GM12801 (cell line): ENCODE data around the gene SCIMP.

Experiments
- TF ChIP-seq, protein P1 (sequence below): IDR thresholded peaks from one replicate; pipeline ENCODE4 v1.5.1; 2011; ENCODE audit warnings: control low read depth; ENCODE audit not compliant: insufficient read length; ENCODE audit errors: extremely low read depth

The SCIMP gene

GRCh38 chr17:5234645-5235576, at the start of gene SCIMP:
Gene SCIMP (minus strand): TSS chr17:5234860. CDS start chr17:5234755, 105 bp downstream.
- TF ChIP-seq, protein P1, sequence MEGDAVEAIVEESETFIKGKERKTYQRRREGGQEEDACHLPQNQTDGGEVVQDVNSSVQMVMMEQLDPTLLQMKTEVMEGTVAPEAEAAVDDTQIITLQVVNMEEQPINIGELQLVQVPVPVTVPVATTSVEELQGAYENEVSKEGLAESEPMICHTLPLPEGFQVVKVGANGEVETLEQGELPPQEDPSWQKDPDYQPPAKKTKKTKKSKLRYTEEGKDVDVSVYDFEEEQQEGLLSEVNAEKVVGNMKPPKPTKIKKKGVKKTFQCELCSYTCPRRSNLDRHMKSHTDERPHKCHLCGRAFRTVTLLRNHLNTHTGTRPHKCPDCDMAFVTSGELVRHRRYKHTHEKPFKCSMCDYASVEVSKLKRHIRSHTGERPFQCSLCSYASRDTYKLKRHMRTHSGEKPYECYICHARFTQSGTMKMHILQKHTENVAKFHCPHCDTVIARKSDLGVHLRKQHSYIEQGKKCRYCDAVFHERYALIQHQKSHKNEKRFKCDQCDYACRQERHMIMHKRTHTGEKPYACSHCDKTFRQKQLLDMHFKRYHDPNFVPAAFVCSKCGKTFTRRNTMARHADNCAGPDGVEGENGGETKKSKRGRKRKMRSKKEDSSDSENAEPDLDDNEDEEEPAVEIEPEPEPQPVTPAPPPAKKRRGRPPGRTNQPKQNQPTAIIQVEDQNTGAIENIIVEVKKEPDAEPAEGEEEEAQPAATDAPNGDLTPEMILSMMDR = no peak

DNA sequence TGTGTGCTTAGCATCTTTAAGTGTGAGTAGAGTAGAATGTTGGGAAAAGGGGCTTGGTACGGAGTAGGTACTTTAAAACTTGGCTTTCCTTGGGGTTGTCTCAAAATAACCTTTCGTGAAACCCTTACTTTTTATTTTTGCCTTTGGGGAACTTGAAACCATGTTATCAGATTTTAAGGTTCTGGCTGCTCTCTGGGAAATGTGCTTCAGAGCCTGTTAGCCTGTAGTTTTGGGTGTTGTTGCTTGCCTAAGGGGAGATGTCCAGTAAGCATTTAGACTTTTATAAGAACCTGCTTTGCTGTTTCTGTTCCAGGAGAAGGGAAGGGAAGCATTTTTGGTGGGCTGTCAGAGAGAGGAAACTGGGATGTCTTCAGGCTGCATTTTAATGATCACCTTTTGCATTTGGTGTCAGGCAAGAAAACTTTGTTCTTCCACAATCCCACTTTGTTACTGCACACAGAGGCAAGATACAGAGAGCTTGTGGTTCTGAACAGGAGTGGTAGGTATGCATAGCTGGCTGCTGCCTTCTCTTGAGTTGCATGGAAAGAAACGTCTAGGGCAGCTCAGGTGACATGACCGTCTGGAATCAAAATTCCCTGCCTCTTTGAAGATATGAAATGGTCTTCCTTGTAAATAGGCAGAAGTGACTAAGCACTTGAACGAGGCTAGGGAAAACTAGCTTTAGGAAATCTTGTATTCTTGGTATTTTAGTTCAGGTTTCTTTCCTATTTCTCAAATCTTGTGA, 49.1 kb upstream of the SCIMP start:
- TF ChIP-seq, protein P1 = no peak

- TF ChIP-seq, protein P1 = no peak
Observed at GRCh38 chr17:5282642-5283217, 48.1 kb upstream of the SCIMP start.

GRCh38 chr17:5281814-5282641, 47.4 kb upstream of the SCIMP start, which contains the start of gene RABEP1:
Gene RABEP1 (plus strand): TSS chr17:5282284. CDS start chr17:5282487, 203 bp downstream.
- TF ChIP-seq, protein P1 = no peak

DNA sequence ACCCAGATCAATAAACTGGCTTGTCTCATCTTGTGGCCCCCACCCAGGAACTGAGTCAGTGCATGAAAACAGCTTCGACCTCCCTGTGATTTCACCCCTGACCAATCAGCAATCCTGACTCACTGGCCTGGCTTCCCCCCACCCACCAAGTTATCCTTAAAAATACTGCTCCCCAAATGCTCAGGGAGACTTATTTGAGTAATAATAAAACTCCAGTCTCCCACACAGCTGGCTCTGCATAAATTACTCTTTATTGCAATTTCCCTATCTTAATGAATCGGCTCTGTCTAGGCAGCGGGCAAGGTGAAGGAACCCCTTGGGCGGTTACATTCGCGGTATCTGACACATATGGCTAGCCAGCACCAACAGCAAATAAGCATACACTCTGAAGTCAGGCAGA, 37.7 kb upstream of the SCIMP start:
- TF ChIP-seq, protein P1 = no peak

DNA sequence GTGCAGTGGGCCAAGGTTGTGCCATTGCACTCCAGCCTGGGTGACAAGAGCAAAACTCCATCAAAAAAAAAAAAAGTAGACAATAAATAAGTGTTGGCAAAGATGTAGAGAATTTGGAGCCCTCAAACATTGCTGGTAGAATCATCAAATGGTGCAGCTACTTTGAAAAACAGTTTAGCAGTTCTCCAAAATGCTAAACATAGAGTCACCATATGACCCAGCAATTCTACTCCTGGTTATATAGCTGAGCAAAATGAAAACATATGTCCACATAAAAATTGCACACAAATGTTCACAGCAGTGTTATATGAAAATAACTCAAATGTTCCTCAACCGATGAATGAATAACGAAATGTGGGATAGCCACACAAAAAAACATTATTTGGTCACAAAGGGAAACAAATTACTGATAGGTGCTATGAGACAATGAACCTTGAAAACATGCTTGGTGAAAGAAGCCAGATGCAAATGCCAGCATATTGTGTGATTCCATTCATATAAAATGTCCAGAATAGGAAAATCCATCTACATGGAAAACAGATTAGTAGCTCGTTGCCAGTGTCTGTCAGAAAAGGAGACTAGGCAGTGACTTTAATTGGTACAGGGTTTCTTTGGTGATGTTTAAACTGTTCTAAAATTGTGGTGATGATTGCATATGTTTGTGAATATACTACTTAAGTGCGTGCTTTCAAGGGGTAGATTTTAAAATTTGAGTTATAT, 34.7 kb upstream of the SCIMP start:
- TF ChIP-seq, protein P1 = no peak
